Measurements from ENCODE around the gene ASTN1. TPM values are rescaled to one million over a fixed set of nuclear protein-coding genes. Genes with fewer than 3 reads are reported as not detected.

Gene ASTN1
- total RNA-seq, 2 experiments from 2014 or later: not detected

GRCh38 chr1:176837708-176838107 lies 326.8 kb downstream of the ASTN1 start:
- DNase-seq: no peak
- H3K27me3 Mint-ChIP-seq: no peaks in the 10 kb centered on the region
- H3K9me3 Mint-ChIP-seq: no peaks in the 10 kb centered on the region
- no peaks in the 10 kb centered on the region for H3K4me1 Mint-ChIP-seq
- H3K36me3 Mint-ChIP-seq: no peaks in the 10 kb centered on the region
- H3K27ac Mint-ChIP-seq: no peak overlapping the region
- no peak overlapping the region for H3K4me3 Mint-ChIP-seq

GRCh38 chr1:176831150-176831549 lies 333.4 kb downstream of the ASTN1 start:
- H3K36me3 Mint-ChIP-seq: no peaks in the 10 kb centered on the region
- DNase-seq: no peak
- no peaks in the 10 kb centered on the region for H3K27me3 Mint-ChIP-seq
- H3K4me1 Mint-ChIP-seq: no peaks in the 10 kb centered on the region
- H3K4me3 Mint-ChIP-seq: no peak overlapping the region
- no peak overlapping the region for H3K27ac Mint-ChIP-seq
- H3K9me3 Mint-ChIP-seq: no peaks in the 10 kb centered on the region

GRCh38 chr1:176829261-176829660 lies 335.3 kb downstream of the ASTN1 start:
- no peaks in the 10 kb centered on the region for H3K27me3 Mint-ChIP-seq
- no peak for DNase-seq
- no peaks in the 10 kb centered on the region for H3K9me3 Mint-ChIP-seq
- H3K36me3 Mint-ChIP-seq: no peaks in the 10 kb centered on the region
- no peak overlapping the region for H3K4me3 Mint-ChIP-seq
- H3K27ac Mint-ChIP-seq: no peak overlapping the region
- no peaks in the 10 kb centered on the region for H3K4me1 Mint-ChIP-seq

- Mint-ChIP-seq H3K36me3 (no peaks in the 10 kb centered on the region), H3K4me3 (no peak overlapping the region), H3K4me1 (no peaks in the 10 kb centered on the region), H3K9me3 (no peaks in the 10 kb centered on the region), H3K27ac (no peak overlapping the region), H3K27me3 (no peaks in the 10 kb centered on the region)
- DNase-seq: no peak
These were observed 338.2 kb downstream of the ASTN1 start for GRCh38 chr1:176826265-176826664.

- Mint-ChIP-seq H3K36me3 (no peaks in the 10 kb centered on the region), H3K9me3 (no peaks in the 10 kb centered on the region), H3K4me3 (no peak overlapping the region), H3K27me3 (peaks cover under 1% of the 10 kb centered on the region), H3K27ac (no peak overlapping the region), H3K4me1 (no peaks in the 10 kb centered on the region)
- no peak for DNase-seq
These were observed 344.0 kb downstream of the ASTN1 start for GRCh38 chr1:176820391-176821031.

GRCh38 chr1:176816232-176816631 lies 348.3 kb downstream of the ASTN1 start:
- no peak overlapping the region for H3K27ac Mint-ChIP-seq
- H3K9me3 Mint-ChIP-seq: no peaks in the 10 kb centered on the region
- H3K27me3 Mint-ChIP-seq: peaks cover 9% of the 10 kb centered on the region

GRCh38 chr1:176815621-176816020 lies 348.9 kb downstream of the ASTN1 start:
- no peaks in the 10 kb centered on the region for H3K9me3 Mint-ChIP-seq
- no peaks in the 10 kb centered on the region for H3K4me1 Mint-ChIP-seq
- no peak overlapping the region for H3K27ac Mint-ChIP-seq
- no peaks in the 10 kb centered on the region for H3K36me3 Mint-ChIP-seq
- H3K4me3 Mint-ChIP-seq: no peak overlapping the region
- DNase-seq: no peak
- peaks cover 9% of the 10 kb centered on the region for H3K27me3 Mint-ChIP-seq

More at GRCh38 chr1:176816232-176816631, 348.3 kb downstream of the ASTN1 start:
- Mint-ChIP-seq H3K4me3 (no peak overlapping the region), H3K36me3 (no peaks in the 10 kb centered on the region), H3K4me1 (no peaks in the 10 kb centered on the region)
- DNase-seq: no peak

GRCh38 chr1:176811511-176812288 lies 352.8 kb downstream of the ASTN1 start:
- Mint-ChIP-seq H3K27me3 (peaks cover 9% of the 10 kb centered on the region), H3K9me3 (no peaks in the 10 kb centered on the region), H3K36me3 (no peaks in the 10 kb centered on the region), H3K4me1 (no peaks in the 10 kb centered on the region), H3K4me3 (no peak overlapping the region), H3K27ac (no peak overlapping the region)
- no peak for DNase-seq

GRCh38 chr1:176809292-176809691 lies 355.2 kb downstream of the ASTN1 start:
- Mint-ChIP-seq H3K27ac (no peak overlapping the region), H3K4me1 (no peaks in the 10 kb centered on the region), H3K27me3 (peaks cover under 1% of the 10 kb centered on the region), H3K4me3 (no peak overlapping the region), H3K36me3 (no peaks in the 10 kb centered on the region), H3K9me3 (no peaks in the 10 kb centered on the region)
- DNase-seq: no peak

Other genes starting within 250 kb of the ASTN1 start
- gene BRINP2, start 6.2 kb upstream of the ASTN1 start, total RNA-seq: not detected

Measured in activated naive CD8-positive, alpha-beta T cell treated with anti-CD3 and anti-CD28 coated beads for 36 hours (primary cell).